D721Med (cell line): ENCODE results near the gene UNC93B1.

ENCODE experiments used
- DNase-seq: peaks from one replicate; pipeline ENCODE4 v3.0.0; 2011; ENCODE audit warnings: low spot score; ENCODE audit not compliant: insufficient read length
- FAIRE-seq: peaks from 2 replicates; lab custom pipeline; 2011; peaks lifted over from hg19 to GRCh38; lab: Jason Lieb, UNC
- CTCF ChIP-seq: IDR thresholded peaks from 2 replicates; pipeline ENCODE4 v1.5.1; 2012; ENCODE audit warnings: mild to moderate bottlenecking, control low read depth; ENCODE audit not compliant: insufficient read depth; ENCODE audit errors: missing control alignments

Gene UNC93B1

DNA sequence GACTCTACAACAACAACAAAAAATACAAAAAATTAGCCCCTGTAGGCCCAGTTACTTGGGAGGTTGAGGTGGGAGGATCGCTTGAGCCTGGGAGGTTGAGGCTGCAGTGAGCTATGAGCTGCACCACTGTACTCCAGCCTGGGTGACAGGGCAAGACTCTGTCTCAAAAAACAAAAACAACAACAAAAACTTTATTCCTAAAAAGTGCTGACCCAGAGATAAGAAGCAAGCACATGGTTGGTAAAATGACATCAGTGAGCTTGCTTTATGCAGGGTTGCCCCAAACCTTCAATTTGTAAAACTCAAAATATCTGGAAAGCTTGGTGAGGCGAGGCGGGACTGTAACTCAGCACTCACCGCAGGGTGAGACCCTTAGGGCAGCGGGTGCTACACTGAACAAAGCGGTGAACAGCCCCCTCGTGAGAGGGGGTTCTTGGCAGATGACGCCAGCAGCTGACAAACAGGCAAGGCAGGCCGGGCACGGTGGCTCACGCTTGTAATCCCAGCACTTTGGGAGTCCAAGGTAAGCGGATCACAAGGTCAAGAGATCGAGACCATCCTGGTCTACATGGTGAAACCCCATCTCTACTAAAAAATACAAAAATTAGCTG, 31.5 kb upstream of the UNC93B1 start:
- no peak for TF ChIP-seq CTCF
- DNase-seq (no peak), FAIRE-seq (no peak)

DNA sequence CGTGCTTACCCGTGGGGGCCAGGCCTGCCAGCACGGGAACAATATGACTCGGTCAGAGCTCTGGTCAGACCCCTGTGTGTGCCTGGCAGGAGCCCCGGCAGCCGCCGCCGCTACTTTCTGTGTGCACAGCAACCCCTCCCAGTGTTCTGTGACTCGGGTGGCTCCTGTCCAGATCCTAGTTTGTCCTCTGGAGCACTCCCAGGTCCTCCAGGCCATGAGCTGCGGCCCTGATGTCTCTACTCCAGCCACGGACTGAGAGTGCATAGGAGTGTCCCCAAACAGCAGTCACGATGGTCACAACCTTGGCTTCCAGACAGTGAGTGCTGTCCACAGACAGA, 29.8 kb upstream of the UNC93B1 start:
- no peak for DNase-seq
- TF ChIP-seq CTCF, result no peak
- FAIRE-seq, result no peak

DNA sequence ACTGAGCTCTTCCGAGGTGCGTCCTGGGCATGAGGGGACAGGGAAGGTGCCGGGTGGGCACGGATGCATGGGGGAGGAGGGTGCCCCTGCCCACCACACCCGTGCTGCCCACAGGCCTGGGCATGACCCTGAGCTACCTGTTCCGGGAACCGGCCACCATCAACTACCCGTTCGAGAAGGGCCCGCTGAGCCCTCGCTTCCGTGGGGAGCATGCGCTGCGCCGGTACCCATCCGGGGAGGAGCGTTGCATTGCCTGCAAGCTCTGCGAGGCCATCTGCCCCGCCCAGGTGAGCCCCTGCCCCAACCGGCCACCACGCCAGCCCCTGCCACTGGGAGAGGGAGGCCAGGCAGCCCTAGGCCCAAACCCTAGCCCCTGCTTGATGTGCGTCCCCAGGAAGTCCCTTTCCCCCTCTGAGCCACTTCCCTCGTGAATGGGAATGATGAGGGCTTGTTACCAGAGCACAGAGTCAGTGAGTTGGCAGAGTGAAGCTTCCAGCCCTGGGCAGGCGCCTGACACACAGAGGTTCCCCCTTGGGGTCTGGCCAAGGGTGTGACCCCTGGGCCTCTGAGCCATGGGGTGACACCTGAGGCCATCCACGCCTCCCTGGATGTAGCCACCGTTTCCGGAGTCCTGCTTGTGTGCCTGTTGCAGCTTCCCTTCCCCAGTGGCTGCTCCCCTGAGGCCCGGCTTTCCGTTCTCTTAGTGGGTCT, 29.3 kb upstream of the UNC93B1 start:
- TF ChIP-seq CTCF, result no peak
- FAIRE-seq (no peak), DNase-seq (no peak)

GRCh38 chr11:68032003-68032402, 28.1 kb upstream of the UNC93B1 start:
- DNase-seq, result no peak
- no peak for TF ChIP-seq CTCF
- no peak for FAIRE-seq

DNA sequence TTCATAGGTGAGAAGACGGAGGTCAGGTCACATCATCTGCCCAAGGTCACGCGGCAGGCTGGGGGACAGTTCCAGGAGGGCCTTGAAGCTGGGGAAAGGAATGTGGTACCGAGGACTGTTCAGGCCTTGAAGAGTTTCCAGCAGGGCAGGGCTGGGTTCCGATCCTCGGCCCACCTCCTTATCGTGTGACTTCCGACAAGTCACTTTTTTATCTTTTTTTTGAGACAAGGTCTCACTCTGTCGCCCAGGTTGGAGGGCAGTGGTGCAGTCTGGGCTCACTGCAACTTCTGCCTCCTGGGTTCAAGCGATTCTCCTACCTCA, 27.2 kb upstream of the UNC93B1 start:
- DNase-seq (no peak), FAIRE-seq (no peak)
- TF ChIP-seq CTCF, result no peak

GRCh38 chr11:68030318-68031143, 26.6 kb upstream of the UNC93B1 start, which contains the start of gene NDUFS8:
NDUFS8 (plus strand) TSS chr11:68030681; CDS start chr11:68032152, 1,471 bp downstream.
- DNase-seq (peak; percentile 99), FAIRE-seq (no peak)
- TF ChIP-seq CTCF, result no peak
